ENCODE data around the gene CEP295NL. TPM values are rescaled to one million over a fixed set of nuclear protein-coding genes. Genes with fewer than 3 reads are reported as not detected.

The CEP295NL gene
- total and polyA plus RNA-seq, 2 of the 13 experiments (the other 11 are each of a cell fraction or from before 2014, with no cell fraction given) = not detected

DNA sequence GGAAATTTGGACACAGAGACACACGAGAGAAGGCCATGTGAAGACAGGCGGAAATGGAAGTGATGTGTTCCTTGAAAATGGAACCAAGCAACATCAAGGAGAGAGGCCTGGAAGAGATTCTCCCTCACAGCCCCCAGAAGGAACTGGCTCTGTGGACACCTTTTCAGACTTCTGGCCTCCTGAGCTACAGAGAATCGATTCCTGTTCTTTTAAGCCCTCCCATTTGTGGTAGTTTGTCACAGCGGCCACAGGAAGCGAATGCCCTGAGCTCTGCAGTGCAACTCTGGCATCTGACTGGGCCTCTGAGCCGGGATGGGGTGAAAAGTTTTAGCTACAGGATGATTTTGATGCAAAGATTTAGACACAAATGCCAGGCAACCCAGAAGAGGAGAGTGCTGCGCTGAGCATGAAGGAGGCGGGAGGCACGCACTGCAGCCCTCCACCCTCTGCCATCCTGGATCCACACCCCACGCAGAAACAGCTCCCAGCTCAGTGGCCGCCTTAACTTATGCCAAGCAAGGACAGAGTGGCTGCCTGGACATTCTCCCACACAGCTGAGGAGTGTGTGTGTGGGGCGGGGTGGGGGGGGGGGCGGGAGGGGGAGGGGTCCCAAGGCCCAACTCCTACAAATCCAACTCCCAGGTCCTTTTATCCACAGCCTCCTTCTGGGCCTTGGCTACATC lies 20.0 kb upstream of the CEP295NL start:
- intact Hi-C loops (cut with micrococcal nuclease; ENCODE audit: unreplicated experiment) (no loop called here), in situ Hi-C loops (cut with HindIII; ENCODE audit: extremely low pct_ligation_motif_present, low pct_unique_long_range_greater_than_20kb) (no loop called here)
- no peak overlapping the region for H3K4me3 ChIP-seq (replicated peaks in 1 of 3; ENCODE audit: insufficient read depth in 1 of 3, low read depth in 2 of 3, low read length in 3 of 3)
- 92% methylated on average over 10 of the region's 13 CpGs for WGBS (ENCODE audit: low lambda C conversion rate)
- CTCF ChIA-PET (ENCODE audit: low intra/inter-chr PET ratio, low total read pairs) = no interaction called here
- no peak overlapping the region for H3K9ac ChIP-seq (ENCODE audit: insufficient read depth, low read depth, low read length)
- no peak overlapping the region for H3K27ac ChIP-seq (ENCODE audit: extremely low read length, insufficient read depth, low read length)
- ATAC-seq = no peak
- H3K9me3 ChIP-seq (ENCODE audit: low read length) = no peaks in the 10 kb centered on the region
- H3K36me3 ChIP-seq (replicated peaks in 1 of 2; ENCODE audit: control insufficient read depth in 1 of 2, insufficient read depth in 2 of 2, low read length in 2 of 2) = no peaks in the 10 kb centered on the region
- peaks cover 3 to 9% of the 10 kb centered on the region in 2 experiments; a peak in 2 of 5 replicates for H3K27me3 ChIP-seq (ENCODE audit: control insufficient read depth in 1 of 2, insufficient read depth in 2 of 2, low read length in 2 of 2)
- no peak overlapping the region for H2AFZ ChIP-seq (ENCODE audit: low read length)
- H3K79me2 ChIP-seq (ENCODE audit: insufficient read depth, low read length) = no peaks in the 10 kb centered on the region
- no peak for FAIRE-seq
- H3K4me1 ChIP-seq (ENCODE audit: insufficient read depth, low read length) = peaks cover 50% of the 10 kb centered on the region
- DNase-seq (ENCODE audit: low spot score) = no peak
- TF ChIP-seq, protein P1, sequence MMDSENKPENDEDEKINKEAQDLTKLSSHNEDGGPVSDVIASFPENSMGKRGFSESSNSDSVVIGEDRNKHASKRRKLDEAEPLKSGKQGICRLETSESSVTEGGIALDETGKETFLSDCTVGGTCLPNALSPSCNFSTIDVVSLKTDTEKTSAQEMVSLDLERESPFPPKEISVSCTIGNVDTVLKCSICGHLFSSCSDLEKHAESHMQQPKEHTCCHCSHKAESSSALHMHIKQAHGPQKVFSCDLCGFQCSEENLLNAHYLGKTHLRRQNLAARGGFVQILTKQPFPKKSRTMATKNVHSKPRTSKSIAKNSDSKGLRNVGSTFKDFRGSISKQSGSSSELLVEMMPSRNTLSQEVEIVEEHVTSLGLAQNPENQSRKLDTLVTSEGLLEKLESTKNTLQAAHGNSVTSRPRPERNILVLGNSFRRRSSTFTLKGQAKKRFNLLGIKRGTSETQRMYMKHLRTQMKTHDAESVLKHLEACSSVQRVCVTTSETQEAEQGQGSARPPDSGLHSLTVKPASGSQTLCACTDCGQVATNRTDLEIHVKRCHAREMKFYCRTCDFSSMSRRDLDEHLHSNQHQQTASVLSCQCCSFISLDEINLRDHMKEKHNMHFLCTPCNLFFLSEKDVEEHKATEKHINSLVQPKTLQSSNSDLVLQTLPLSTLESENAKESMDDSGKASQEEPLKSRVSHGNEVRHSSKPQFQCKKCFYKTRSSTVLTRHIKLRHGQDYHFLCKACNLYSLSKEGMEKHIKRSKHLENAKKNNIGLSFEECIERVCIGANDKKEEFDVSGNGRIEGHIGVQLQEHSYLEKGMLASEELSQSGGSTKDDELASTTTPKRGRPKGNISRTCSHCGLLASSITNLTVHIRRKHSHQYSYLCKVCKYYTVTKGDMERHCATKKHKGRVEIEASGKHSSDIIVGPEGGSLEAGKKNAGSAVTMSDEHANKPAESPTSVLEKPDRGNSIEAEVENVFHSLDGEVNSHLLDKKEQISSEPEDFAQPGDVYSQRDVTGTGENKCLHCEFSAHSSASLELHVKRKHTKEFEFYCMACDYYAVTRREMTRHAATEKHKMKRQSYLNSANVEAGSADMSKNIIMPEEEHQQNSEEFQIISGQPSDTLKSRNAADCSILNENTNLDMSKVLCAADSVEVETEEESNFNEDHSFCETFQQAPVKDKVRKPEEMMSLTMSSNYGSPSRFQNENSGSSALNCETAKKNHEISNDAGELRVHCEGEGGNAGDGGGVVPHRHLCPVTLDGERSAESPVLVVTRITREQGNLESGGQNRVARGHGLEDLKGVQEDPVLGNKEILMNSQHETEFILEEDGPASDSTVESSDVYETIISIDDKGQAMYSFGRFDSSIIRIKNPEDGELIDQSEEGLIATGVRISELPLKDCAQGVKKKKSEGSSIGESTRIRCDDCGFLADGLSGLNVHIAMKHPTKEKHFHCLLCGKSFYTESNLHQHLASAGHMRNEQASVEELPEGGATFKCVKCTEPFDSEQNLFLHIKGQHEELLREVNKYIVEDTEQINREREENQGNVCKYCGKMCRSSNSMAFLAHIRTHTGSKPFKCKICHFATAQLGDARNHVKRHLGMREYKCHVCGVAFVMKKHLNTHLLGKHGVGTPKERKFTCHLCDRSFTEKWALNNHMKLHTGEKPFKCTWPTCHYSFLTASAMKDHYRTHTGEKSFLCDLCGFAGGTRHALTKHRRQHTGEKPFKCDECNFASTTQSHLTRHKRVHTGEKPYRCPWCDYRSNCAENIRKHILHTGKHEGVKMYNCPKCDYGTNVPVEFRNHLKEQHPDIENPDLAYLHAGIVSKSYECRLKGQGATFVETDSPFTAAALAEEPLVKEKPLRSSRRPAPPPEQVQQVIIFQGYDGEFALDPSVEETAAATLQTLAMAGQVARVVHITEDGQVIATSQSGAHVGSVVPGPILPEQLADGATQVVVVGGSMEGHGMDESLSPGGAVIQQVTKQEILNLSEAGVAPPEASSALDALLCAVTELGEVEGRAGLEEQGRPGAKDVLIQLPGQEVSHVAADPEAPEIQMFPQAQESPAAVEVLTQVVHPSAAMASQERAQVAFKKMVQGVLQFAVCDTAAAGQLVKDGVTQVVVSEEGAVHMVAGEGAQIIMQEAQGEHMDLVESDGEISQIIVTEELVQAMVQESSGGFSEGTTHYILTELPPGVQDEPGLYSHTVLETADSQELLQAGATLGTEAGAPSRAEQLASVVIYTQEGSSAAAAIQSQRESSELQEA (CRISPR knock-in tag; IDR thresholded peaks at IDR 0.05; ENCODE audit: not compliant biosample characterization) = peak; percentile 0
- no peak for TF ChIP-seq RFXANK (CRISPR knock-in tag; IDR thresholded peaks at IDR 0.05)
- POLR2A ChIA-PET = interaction anchor here (1.0 to 1.6 kb wide), 3 partner anchors 11 to 43 kb away, joined by 3 to 4 read pairs (median 3); no protein-coding TSS in a partner anchor
- peak overlapping the region; percentile 83; the same call in 1 of the 2 replicates for H3K4me2 ChIP-seq (ENCODE audit: low read depth, low read length)
- no peaks in the 10 kb centered on the region for H4K20me1 ChIP-seq (ENCODE audit: insufficient read depth, low read length)
- BruUV-seq (replicated peaks) = no TSS peak

Data from HepG2 (cell line).